Uterus (tissue), 4 donors: Measurements from ENCODE around the gene FAM3A. TPM values are rescaled to one million over a fixed set of nuclear protein-coding genes. Genes with fewer than 3 reads are reported as not detected.
A peak's percentile ranks its signal among the peaks of the same experiment; 100 is the strongest.

Source experiments
- DNase-seq, 2 donors: peaks; one replicate each; pipeline ENCODE4 v3.0.0-alpha.2; 2019 to 2020
- H3K27ac ChIP-seq, 2 donors: fragments of 200-600 bp; sonication (generic); 1 replicate in 1 of 2; 2 replicates in 1 of 2; pipeline ENCODE4 v1.5.1; 2016 to 2018
- H3K27me3 ChIP-seq, 2 donors: fragments of 200-600 bp; sonication (generic); one replicate each; pipeline ENCODE4 v1.5.1; 2018 to 2019; ENCODE audit warnings: control low read depth in 1 of 2
- H3K36me3 ChIP-seq, 2 donors: fragments of 200-600 bp; sonication (generic); one replicate each; pipeline ENCODE4 v1.5.1; 2019; ENCODE audit warnings: control low read depth in 1 of 2
- H3K4me1 ChIP-seq, 2 donors: fragments of 200-600 bp; sonication (generic); one replicate each; pipeline ENCODE4 v1.5.1; 2018 to 2019; ENCODE audit warnings: control low read depth in 1 of 2
- H3K4me3 ChIP-seq, 2 donors: fragments of 200-600 bp; sonication (generic); 1 replicate in 1 of 2; 2 replicates in 1 of 2; pipeline ENCODE4 v1.5.1; 2018 to 2019; ENCODE audit warnings: mild to moderate bottlenecking in 1 of 2
- H3K9me3 ChIP-seq, 2 donors: fragments of 200-600 bp; sonication (generic); one replicate each; pipeline ENCODE4 v1.5.1; 2019; ENCODE audit warnings: control low read depth in 1 of 2
- POLR2A ChIP-seq, 2 donors: fragments of 450-650 bp; IDR thresholded peaks; one replicate each; pipeline ENCODE4 v1.6.1; 2016; ENCODE audit warnings: antibody characterized with exemption in 2 of 2, mild to moderate bottlenecking in 1 of 2, moderate library complexity in 1 of 2
- intact Hi-C: fragments of 100-400 bp; cut with DNase I; formaldehyde crosslinking; loops from one replicate; pipeline ENCODE4 v1.15.1; 2023; ENCODE audit warnings: low total_unique reads
- total RNA-seq, 4 donors: library from RNA; depleted of rRNA in 3 of 4; stranded (reverse); fragments of >200 nt in 3 of 4; gene quantifications; one replicate each; pipeline versions ENCODE4 v1.1.0 to v1.2.4, GENCODE V29; 2014 to 2023
- TF ChIP-seq, protein P1 (sequence below), 4 experiments: fragments of 200-600 bp in 2 of 4; fragments of 450-650 bp in 2 of 4; sonication (generic) in 2 of 4; IDR thresholded peaks; one replicate each; pipeline ENCODE4 v1.5.1; 2016 to 2019; ENCODE audit warnings: antibody characterized with exemption in 4 of 4, mild to moderate bottlenecking in 2 of 4, moderate library complexity in 1 of 4
- donor health status: DM: yes; HTN: yes; CAD: no.

Gene FAM3A
- total RNA-seq, 4 donors from 2014 or later, result 5.1 to 55.9 (median 15.4) TPM

DNA sequence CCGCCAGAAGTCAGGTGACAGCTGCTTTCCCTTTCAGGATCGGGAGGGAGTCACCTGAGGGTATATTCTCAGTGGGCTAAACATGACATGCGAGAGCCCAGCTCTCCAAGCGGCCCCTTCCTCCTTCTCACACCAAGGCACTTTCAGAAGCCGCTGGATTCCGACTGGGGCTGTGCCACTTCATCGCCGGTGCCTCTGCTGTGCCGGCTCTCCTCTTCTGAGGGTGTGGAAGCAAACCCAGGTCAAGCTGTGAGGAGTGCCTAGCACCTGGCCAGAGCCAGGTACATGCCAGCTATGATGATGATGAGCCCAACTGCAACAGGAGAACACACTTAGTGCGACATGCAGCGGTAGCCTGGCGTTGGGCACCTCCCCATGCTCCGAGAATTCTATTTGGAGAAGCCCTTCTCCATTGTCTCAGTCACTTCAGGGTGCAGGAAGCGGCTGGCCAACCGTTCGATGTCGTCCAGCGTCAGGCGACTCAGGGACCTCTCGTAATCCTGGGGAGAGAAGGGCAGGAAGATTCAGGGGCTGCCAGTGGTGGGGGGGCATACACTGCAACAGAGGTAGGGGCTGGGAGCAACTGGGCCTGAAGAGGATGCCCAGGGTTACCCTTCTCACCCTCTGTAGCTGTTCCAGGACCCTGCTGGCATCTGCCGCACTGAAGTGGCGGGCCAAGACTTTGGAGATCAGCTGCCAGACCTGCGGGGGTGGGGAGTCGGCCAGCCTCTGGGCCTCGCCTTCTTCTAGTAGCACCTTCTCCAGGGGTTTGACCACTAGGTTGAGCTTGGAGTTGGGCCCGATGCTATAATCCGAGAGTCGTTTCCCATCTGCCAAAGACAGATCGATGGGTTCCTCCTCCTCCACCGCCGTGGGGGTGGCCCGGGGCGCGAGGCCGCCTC is 30.6 kb downstream of the FAM3A start:
- intact Hi-C loops, result no loop called here
- Histone ChIP-seq H3K4me3 (peak overlapping the region; percentile 21 to 48), H3K4me1 (no peaks in the 10 kb centered on the region), H3K27ac (peak overlapping the region; percentile 61 to 83), H3K9me3 (no peaks in the 10 kb centered on the region), H3K36me3 (no peaks in the 10 kb centered on the region), H3K27me3 (no peaks in the 10 kb centered on the region)
- no peak for TF ChIP-seq POLR2A (IDR thresholded peaks at IDR 0.05)
- TF ChIP-seq, protein P1, sequence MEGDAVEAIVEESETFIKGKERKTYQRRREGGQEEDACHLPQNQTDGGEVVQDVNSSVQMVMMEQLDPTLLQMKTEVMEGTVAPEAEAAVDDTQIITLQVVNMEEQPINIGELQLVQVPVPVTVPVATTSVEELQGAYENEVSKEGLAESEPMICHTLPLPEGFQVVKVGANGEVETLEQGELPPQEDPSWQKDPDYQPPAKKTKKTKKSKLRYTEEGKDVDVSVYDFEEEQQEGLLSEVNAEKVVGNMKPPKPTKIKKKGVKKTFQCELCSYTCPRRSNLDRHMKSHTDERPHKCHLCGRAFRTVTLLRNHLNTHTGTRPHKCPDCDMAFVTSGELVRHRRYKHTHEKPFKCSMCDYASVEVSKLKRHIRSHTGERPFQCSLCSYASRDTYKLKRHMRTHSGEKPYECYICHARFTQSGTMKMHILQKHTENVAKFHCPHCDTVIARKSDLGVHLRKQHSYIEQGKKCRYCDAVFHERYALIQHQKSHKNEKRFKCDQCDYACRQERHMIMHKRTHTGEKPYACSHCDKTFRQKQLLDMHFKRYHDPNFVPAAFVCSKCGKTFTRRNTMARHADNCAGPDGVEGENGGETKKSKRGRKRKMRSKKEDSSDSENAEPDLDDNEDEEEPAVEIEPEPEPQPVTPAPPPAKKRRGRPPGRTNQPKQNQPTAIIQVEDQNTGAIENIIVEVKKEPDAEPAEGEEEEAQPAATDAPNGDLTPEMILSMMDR (IDR thresholded peaks at IDR 0.05), result no peak
- DNase-seq, result peak in 1 of 2 donors; percentile 16

DNA sequence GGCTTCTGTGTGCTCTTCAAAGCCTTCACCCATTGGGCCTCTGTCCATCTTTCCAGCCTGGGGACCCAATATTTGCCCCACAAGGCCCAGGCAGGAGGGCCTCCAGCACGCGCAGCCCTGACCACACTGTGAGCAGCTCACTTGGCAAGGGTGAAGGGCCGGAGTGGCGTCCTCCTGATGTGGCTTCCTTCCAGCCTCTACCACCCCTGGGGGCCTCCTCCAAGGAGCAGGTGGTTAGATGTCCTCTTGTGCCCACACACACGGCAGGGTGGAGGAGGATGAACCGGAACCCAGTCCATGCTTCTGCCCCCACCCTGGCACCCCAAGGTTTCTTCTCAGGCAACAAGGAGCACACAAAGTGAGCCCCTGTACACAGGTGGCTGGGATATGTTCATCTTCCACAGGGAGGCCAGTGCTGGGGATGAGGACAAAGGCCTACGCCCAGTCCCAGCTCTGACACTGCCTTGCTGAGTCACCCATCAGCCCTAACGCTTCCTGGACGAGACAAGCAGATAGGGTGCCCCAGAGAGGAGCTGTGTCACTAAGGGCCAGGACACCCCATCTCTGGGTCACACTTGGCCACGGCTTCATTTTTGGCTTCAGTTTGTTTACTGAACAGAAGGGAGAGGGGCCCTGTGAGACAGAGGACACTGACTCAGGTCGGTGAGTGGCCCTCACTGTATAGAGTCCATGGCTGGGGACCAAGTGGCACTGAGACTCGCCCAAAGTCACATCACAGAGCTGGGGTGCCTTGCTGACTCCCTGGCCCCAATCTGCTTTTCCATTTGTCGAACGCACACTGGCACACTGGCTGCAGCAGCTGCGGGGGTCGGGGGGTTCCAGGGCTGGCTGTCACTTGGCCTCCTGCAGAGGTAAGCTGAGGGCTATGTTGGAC is 31.5 kb downstream of the FAM3A start:
- no peak overlapping the region for H3K27ac ChIP-seq
- intact Hi-C loops, result no loop called here

DNA sequence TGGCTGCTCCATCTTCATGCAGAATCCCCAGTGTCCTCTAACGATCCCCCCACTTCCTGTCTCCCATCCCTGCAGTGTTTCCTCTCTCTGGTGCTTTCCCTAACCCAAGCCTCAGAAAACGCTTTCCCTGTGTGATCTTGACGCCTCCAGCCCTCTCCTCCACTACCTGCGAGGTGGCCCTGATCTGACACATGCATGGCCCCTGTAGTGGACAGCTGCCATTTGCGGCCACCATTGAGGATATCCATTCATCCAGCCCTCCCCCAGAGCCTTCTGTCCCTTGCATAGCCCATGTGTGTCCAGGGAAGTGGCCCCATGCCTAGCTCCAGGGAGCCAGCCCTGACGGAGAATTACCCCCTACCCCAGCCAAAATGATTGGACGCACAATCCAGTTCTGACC is 32.7 kb downstream of the FAM3A start:
- Histone ChIP-seq H3K27me3 (no peaks in the 10 kb centered on the region), H3K36me3 (no peaks in the 10 kb centered on the region), H3K4me3 (no peak overlapping the region), H3K4me1 (no peaks in the 10 kb centered on the region), H3K9me3 (no peaks in the 10 kb centered on the region), H3K27ac (no peak overlapping the region)
- no peak for TF ChIP-seq POLR2A (IDR thresholded peaks at IDR 0.05)
- TF ChIP-seq, protein P1 (IDR thresholded peaks at IDR 0.05), result no peak
- no peak for DNase-seq
- intact Hi-C loops, result no loop called here

More for the DNA sequence above, 31.5 kb downstream of the FAM3A start:
- DNase-seq, result no peak
- H3K4me3 ChIP-seq, result no peak overlapping the region
- H3K27me3 ChIP-seq, result no peaks in the 10 kb centered on the region
- no peaks in the 10 kb centered on the region for H3K4me1 ChIP-seq
- no peak for TF ChIP-seq POLR2A (IDR thresholded peaks at IDR 0.05)
- TF ChIP-seq, protein P1 (IDR thresholded peaks at IDR 0.05), result no peak
- no peaks in the 10 kb centered on the region for H3K36me3 ChIP-seq
- no peaks in the 10 kb centered on the region for H3K9me3 ChIP-seq

DNA sequence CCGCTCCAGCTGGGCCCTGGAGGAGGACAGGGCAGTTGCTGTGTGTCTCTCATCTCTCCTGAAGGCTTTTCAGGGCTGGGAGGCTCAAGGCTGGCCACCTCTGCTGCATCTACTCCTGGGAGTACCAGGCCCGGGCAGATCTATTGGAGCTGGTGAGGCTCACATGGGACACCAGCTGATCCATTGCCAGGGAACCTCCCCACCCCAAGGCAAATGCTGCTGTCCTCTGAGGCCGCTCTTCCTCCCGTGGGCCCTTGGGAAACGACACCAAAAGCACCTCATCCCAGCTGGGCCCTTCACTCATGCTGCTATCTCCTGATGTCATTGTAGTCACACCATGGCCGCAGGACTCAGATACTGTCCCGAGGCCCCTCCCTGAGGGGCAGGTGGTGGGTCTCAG is 33.2 kb downstream of the FAM3A start:
- H3K4me3 ChIP-seq, result no peak overlapping the region
- H3K27me3 ChIP-seq, result no peaks in the 10 kb centered on the region
- peaks cover 0 to 3% of the 10 kb centered on the region in 2 donors for H3K4me1 ChIP-seq
- H3K36me3 ChIP-seq, result no peaks in the 10 kb centered on the region
- no peak overlapping the region for H3K27ac ChIP-seq
- intact Hi-C loops, result no loop called here
- H3K9me3 ChIP-seq, result no peaks in the 10 kb centered on the region
- DNase-seq, result no peak
- TF ChIP-seq, protein P1 (IDR thresholded peaks at IDR 0.05), result no peak
- no peak for TF ChIP-seq POLR2A (IDR thresholded peaks at IDR 0.05)
